BJ (cell line): ENCODE measurements around the gene MYO3B. TPM values are rescaled to one million over a fixed set of nuclear protein-coding genes. Genes with fewer than 3 reads are reported as not detected.

Source experiments
- CTCF ChIA-PET: fragments of 350-600 bp; formaldehyde crosslinking; extraction: SDS; loops from one replicate; lab custom pipeline; 2021; ENCODE audit warnings: antibody characterized with exemption, inconsistent platforms; lab: Yijun Ruan, JAX
- POLR2A ChIA-PET: fragments of 300-600 bp; sonication (Branson Sonifier 250); formaldehyde crosslinking; extraction: SDS; loops from one replicate; lab custom pipeline; 2021; ENCODE audit warnings: antibody characterized with exemption; lab: Charles Lee
- DNase-seq: peaks from one replicate; pipeline ENCODE4 v3.0.0-alpha.2; 2011; ENCODE audit warnings: low read depth
- H3K27me3 ChIP-seq: 2 replicates; pipeline ENCODE4 v1.6.0; 2011; ENCODE audit warnings: low read length; ENCODE audit not compliant: control insufficient read depth, insufficient read depth
- H3K36me3 ChIP-seq: 2 replicates; pipeline ENCODE4 v1.5.1; 2011; ENCODE audit warnings: low read length; ENCODE audit not compliant: control insufficient read depth, insufficient read depth
- H3K4me3 ChIP-seq: 2 replicates; pipeline ENCODE4 v1.5.1; 2011; ENCODE audit warnings: low read depth, mild to moderate bottlenecking, control low read depth, low read length
- polyA plus RNA-seq: library from polyadenylated mRNA; depleted of rRNA; stranded (reverse); fragments of >200 nt; gene quantifications from 2 replicates; pipeline ENCODE4 v1.2.3, GENCODE V29; 2011
- TF ChIP-seq, protein P1 (sequence below): IDR thresholded peaks from 2 replicates; pipeline ENCODE4 v1.5.1; 2011; ENCODE audit warnings: low read depth, mild to moderate bottlenecking, control low read depth, inconsistent platforms, low read length, moderate library complexity; ENCODE audit not compliant: insufficient read depth

Gene MYO3B
- polyA plus RNA-seq, 1 experiment, result not detected

DNA sequence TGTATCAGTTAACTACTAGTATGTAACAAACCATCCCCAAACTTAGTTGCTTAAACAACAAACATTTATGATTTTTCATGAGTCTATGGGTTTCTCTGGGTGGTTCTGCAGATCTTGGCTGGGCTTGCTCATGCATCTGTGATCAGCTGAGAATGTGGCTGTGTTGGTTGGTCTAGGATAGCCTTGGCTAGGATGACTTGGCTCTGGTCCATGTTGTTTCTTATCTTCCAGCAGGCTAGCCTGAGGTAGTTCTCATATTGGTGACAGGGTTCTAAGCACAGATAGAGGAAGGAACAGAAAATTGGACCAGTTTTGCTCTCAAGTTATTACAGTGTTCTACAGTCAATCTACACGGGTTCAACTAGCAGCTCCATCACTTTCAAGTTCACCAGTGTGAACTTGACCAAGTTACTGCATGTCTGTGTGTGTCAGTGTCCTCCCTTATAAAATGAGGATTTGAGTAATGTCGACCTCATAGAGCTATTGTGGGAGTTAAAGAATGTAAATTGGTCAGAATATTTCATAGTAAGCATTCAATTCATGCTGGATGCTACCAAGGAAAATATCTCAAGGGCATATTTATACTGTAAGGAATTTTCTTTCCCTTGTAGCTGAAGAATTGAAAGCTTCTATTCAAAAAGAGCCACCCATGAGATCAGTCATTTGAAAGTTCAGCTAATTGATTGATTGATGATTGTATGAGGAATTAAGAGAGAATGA is 65.3 kb downstream of the MYO3B start:
- CTCF ChIA-PET, result interaction anchor here (0.5 to 1.0 kb wide), 2 partner anchors 29 to 139 kb away, joined by 3 read pairs; no protein-coding TSS in a partner anchor
- Histone ChIP-seq H3K27me3 (no peaks in the 10 kb centered on the region), H3K36me3 (no peaks in the 10 kb centered on the region), H3K4me3 (no peak overlapping the region)
- TF ChIP-seq, protein P1, sequence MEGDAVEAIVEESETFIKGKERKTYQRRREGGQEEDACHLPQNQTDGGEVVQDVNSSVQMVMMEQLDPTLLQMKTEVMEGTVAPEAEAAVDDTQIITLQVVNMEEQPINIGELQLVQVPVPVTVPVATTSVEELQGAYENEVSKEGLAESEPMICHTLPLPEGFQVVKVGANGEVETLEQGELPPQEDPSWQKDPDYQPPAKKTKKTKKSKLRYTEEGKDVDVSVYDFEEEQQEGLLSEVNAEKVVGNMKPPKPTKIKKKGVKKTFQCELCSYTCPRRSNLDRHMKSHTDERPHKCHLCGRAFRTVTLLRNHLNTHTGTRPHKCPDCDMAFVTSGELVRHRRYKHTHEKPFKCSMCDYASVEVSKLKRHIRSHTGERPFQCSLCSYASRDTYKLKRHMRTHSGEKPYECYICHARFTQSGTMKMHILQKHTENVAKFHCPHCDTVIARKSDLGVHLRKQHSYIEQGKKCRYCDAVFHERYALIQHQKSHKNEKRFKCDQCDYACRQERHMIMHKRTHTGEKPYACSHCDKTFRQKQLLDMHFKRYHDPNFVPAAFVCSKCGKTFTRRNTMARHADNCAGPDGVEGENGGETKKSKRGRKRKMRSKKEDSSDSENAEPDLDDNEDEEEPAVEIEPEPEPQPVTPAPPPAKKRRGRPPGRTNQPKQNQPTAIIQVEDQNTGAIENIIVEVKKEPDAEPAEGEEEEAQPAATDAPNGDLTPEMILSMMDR, result no peak
- POLR2A ChIA-PET, result no interaction called here
- no peak for DNase-seq

GRCh38 chr2:170243898-170244297 is 66.0 kb downstream of the MYO3B start:
- CTCF ChIA-PET, result interaction anchor here (0.5 kb wide), 1 partner anchor 140 kb away, joined by 3 read pairs; no protein-coding TSS in a partner anchor
- TF ChIP-seq, protein P1, result no peak
- Histone ChIP-seq H3K36me3 (no peaks in the 10 kb centered on the region), H3K4me3 (no peak overlapping the region), H3K27me3 (no peaks in the 10 kb centered on the region)
- POLR2A ChIA-PET, result no interaction called here
- DNase-seq, result no peak

GRCh38 chr2:170244555-170244954 is 66.6 kb downstream of the MYO3B start:
- POLR2A ChIA-PET, result no interaction called here
- Histone ChIP-seq H3K36me3 (no peaks in the 10 kb centered on the region), H3K27me3 (no peaks in the 10 kb centered on the region), H3K4me3 (no peak overlapping the region)
- no peak for DNase-seq
- CTCF ChIA-PET, result no interaction called here
- TF ChIP-seq, protein P1, result no peak

DNA sequence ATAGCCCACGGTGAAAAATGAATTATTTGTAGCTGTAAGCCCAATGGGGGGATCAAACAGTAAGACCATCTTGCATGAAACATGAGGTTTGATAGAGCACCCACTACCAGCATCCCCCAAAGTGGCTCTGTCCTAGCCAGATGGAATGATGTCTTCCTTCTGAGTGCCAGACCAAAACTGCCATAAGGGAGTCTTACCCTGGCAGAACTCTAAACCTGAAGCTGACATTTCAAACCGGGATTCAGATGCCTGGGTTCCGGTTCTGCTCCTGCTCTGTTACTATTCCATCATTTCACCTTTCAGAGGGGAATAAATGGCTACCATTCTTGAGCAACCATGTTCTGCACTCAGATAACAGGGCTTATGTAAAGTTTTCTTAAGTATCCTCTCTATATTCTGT is 67.4 kb downstream of the MYO3B start:
- Histone ChIP-seq H3K27me3 (no peaks in the 10 kb centered on the region), H3K36me3 (no peaks in the 10 kb centered on the region), H3K4me3 (no peak overlapping the region)
- POLR2A ChIA-PET, result no interaction called here
- CTCF ChIA-PET, result no interaction called here
- TF ChIP-seq, protein P1, result no peak
- no peak for DNase-seq

GRCh38 chr2:170247333-170247732 is 69.4 kb downstream of the MYO3B start:
- ChIA-PET CTCF (no interaction called here), POLR2A (no interaction called here)
- Histone ChIP-seq H3K4me3 (no peak overlapping the region), H3K36me3 (no peaks in the 10 kb centered on the region), H3K27me3 (no peaks in the 10 kb centered on the region)
- TF ChIP-seq, protein P1, result no peak
- no peak for DNase-seq
